ENCODE results near the gene GPRIN3.

GRCh38 chr4:89301003-89301402, 6.6 kb downstream of the GPRIN3 start:
- TF ChIP-seq POLR2A (IDR thresholded peaks at IDR 0.05; ENCODE audit: low read depth, low read length) (no peak), TAF1 (IDR thresholded peaks at IDR 0.05; ENCODE audit: borderline replicate concordance, low read depth, low read length) (no peak), POLR2AphosphoS5 (IDR thresholded peaks at IDR 0.05; ENCODE audit: low read depth, low read length) (no peak)
